Measurements from ENCODE around the gene AKR1C3.

DNA sequence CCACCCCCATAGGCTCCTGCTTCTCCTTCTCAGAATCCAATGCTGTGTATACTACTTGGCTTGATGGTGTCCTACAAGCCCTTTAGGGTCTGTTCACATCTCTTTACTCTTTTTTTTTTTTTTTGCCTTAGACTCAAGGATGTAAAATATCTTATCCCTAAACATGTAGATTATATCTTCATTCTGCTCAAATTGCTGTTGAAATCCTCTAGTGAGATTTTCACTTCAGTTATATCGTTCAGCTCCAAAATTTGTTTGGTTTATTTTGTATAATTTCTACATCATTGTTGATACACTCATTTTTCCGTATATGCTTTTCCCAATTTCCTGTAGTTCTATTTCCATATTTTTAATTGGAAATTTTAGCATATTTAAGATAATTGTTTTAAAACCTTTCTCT is 1.8 kb upstream of the AKR1C3 start:
- TF ChIP-seq, protein P1, sequence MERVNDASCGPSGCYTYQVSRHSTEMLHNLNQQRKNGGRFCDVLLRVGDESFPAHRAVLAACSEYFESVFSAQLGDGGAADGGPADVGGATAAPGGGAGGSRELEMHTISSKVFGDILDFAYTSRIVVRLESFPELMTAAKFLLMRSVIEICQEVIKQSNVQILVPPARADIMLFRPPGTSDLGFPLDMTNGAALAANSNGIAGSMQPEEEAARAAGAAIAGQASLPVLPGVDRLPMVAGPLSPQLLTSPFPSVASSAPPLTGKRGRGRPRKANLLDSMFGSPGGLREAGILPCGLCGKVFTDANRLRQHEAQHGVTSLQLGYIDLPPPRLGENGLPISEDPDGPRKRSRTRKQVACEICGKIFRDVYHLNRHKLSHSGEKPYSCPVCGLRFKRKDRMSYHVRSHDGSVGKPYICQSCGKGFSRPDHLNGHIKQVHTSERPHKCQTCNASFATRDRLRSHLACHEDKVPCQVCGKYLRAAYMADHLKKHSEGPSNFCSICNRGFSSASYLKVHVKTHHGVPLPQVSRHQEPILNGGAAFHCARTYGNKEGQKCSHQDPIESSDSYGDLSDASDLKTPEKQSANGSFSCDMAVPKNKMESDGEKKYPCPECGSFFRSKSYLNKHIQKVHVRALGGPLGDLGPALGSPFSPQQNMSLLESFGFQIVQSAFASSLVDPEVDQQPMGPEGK (CRISPR knock-in tag; IDR thresholded peaks at IDR 0.05; ENCODE audit: borderline replicate concordance) = no peak
- TF ChIP-seq ZNF565 (CRISPR knock-in tag; conservative IDR thresholded peaks at IDR 0.05; ENCODE audit: low read depth) = no peak
- TF ChIP-seq ZFP3 (CRISPR knock-in tag; IDR thresholded peaks at IDR 0.05) = no peak
- no peak for TF ChIP-seq POU6F1 (CRISPR knock-in tag; IDR thresholded peaks at IDR 0.05; ENCODE audit: borderline replicate concordance, low read depth)

All from SK-N-SH treated with all-trans-retinoic acid at 6 μM for 48 hours (cell line).